GM18517 (cell line): ENCODE results near the gene PARVB.

Experiments used
- ATAC-seq: cut with Tn5 transposase; IDR thresholded peaks from one replicate; pipeline ENCODE4 v1.9.1; 2021; ENCODE audit warnings: mild to moderate bottlenecking, moderate library complexity; ENCODE audit not compliant: unreplicated experiment

PARVB gene

GRCh38 chr22:44179989-44180705, 156.0 kb downstream of the PARVB start:
- no peak for ATAC-seq

GRCh38 chr22:44180706-44181032, 156.6 kb downstream of the PARVB start, which contains the start of gene PARVG:
TSS of gene PARVG (plus strand) at chr22:44180925. CDS start at chr22:44183330, 2,405 bp downstream.
- ATAC-seq = no peak

GRCh38 chr22:44181033-44181911, 157.2 kb downstream of the PARVB start:
- no peak for ATAC-seq

- ATAC-seq = no peak
Measured at GRCh38 chr22:44181912-44182587, 157.9 kb downstream of the PARVB start.

- ATAC-seq = no peak
Measured at GRCh38 chr22:44182588-44183286, 158.6 kb downstream of the PARVB start.

GRCh38 chr22:44183287-44183588, 159.1 kb downstream of the PARVB start:
- no peak for ATAC-seq

GRCh38 chr22:44184006-44184405, 159.9 kb downstream of the PARVB start:
- ATAC-seq = no peak

- no peak for ATAC-seq
Measured at GRCh38 chr22:44185237-44186120, 161.4 kb downstream of the PARVB start.

- ATAC-seq = no peak
Measured at GRCh38 chr22:44186121-44186510, 162.0 kb downstream of the PARVB start.

- ATAC-seq = no peak
Measured at GRCh38 chr22:44186737-44187136, 162.6 kb downstream of the PARVB start.

- no peak for ATAC-seq
Measured at GRCh38 chr22:44187652-44188230, 163.6 kb downstream of the PARVB start.

- no peak for ATAC-seq
Measured at GRCh38 chr22:44188316-44188715, 164.2 kb downstream of the PARVB start.

GRCh38 chr22:44188986-44189630, 165.0 kb downstream of the PARVB start:
- ATAC-seq = no peak

GRCh38 chr22:44190381-44190976, 166.4 kb downstream of the PARVB start:
- no peak for ATAC-seq

- no peak for ATAC-seq
Measured at GRCh38 chr22:44191036-44191454, 166.9 kb downstream of the PARVB start.

- ATAC-seq = no peak
Measured at GRCh38 chr22:44192098-44192815, 168.2 kb downstream of the PARVB start.

- no peak for ATAC-seq
Measured at GRCh38 chr22:44192816-44193534, 168.9 kb downstream of the PARVB start.

- no peak for ATAC-seq
Measured at GRCh38 chr22:44193535-44193891, 169.4 kb downstream of the PARVB start.
